Measurements from ENCODE around the gene POU2AF1. TPM values are rescaled to one million over a fixed set of nuclear protein-coding genes. Genes with fewer than 3 reads are reported as not detected.
"Not testable (repeated sequence)": the region's sequence is repeated elsewhere in the genome, so short reads cannot be mapped to it uniquely, and the experiment has no call there.

Gene POU2AF1
- total RNA-seq, 1 donor from 2014 or later, result not detected

GRCh38 chr11:111397034-111397433 lies 18.0 kb upstream of the POU2AF1 start:
- no peak for DNase-seq (ENCODE audit: low spot score)
- Mint-ChIP-seq H3K4me1 (ENCODE audit: low read depth) (no peaks in the 10 kb centered on the region), H3K27ac (ENCODE audit: unreplicated experiment) (no peak overlapping the region), H3K4me3 (ENCODE audit: unreplicated experiment) (no peak overlapping the region), H3K27me3 (ENCODE audit: low read depth) (peaks cover 13% of the 10 kb centered on the region), H3K9me3 (ENCODE audit: low read depth) (no peaks in the 10 kb centered on the region), H3K36me3 (ENCODE audit: low read depth) (no peaks in the 10 kb centered on the region)
- no peak for TF ChIP-seq CTCF (IDR thresholded peaks at IDR 0.05)

- peaks cover 12% of the 10 kb centered on the region for H3K27me3 Mint-ChIP-seq (ENCODE audit: low read depth)
- H3K4me1 Mint-ChIP-seq (ENCODE audit: low read depth), result no peaks in the 10 kb centered on the region
- no peaks in the 10 kb centered on the region for H3K9me3 Mint-ChIP-seq (ENCODE audit: low read depth)
- DNase-seq (ENCODE audit: low spot score), result no peak
- H3K4me3 Mint-ChIP-seq (ENCODE audit: unreplicated experiment), result no peak overlapping the region
- H3K36me3 Mint-ChIP-seq (ENCODE audit: low read depth), result no peaks in the 10 kb centered on the region
- TF ChIP-seq CTCF (IDR thresholded peaks at IDR 0.05), result no peak
- H3K27ac Mint-ChIP-seq (ENCODE audit: unreplicated experiment), result no peak overlapping the region
These were observed 16.7 kb upstream of the POU2AF1 start for GRCh38 chr11:111395749-111396148.

- Mint-ChIP-seq H3K4me1 (ENCODE audit: low read depth) (no peaks in the 10 kb centered on the region), H3K9me3 (ENCODE audit: low read depth) (no peaks in the 10 kb centered on the region), H3K27me3 (ENCODE audit: low read depth) (peaks cover 12% of the 10 kb centered on the region), H3K27ac (ENCODE audit: unreplicated experiment) (no peak overlapping the region), H3K36me3 (ENCODE audit: low read depth) (no peaks in the 10 kb centered on the region), H3K4me3 (ENCODE audit: unreplicated experiment) (no peak overlapping the region)
- no peak for TF ChIP-seq CTCF (IDR thresholded peaks at IDR 0.05)
- no peak for DNase-seq (ENCODE audit: low spot score)
These were observed 16.0 kb upstream of the POU2AF1 start for GRCh38 chr11:111395081-111395480.

- not testable (repeated sequence) for H3K36me3 Mint-ChIP-seq (ENCODE audit: low read depth); H3K4me3 Mint-ChIP-seq (ENCODE audit: unreplicated experiment); DNase-seq (ENCODE audit: low spot score); H3K4me1 Mint-ChIP-seq (ENCODE audit: low read depth); H3K9me3 Mint-ChIP-seq (ENCODE audit: low read depth); H3K27ac Mint-ChIP-seq (ENCODE audit: unreplicated experiment)
- peaks cover 13% of the 10 kb centered on the region for H3K27me3 Mint-ChIP-seq (ENCODE audit: low read depth)
These were observed 15.1 kb upstream of the POU2AF1 start for GRCh38 chr11:111394147-111394546.

- TF ChIP-seq CTCF (IDR thresholded peaks at IDR 0.05), result no peak
- H3K4me3 Mint-ChIP-seq (ENCODE audit: unreplicated experiment), result no peak overlapping the region
- H3K9me3 Mint-ChIP-seq (ENCODE audit: low read depth), result no peaks in the 10 kb centered on the region
- no peak overlapping the region for H3K27ac Mint-ChIP-seq (ENCODE audit: unreplicated experiment)
- H3K27me3 Mint-ChIP-seq (ENCODE audit: low read depth), result peaks cover 15% of the 10 kb centered on the region
- DNase-seq (ENCODE audit: low spot score), result no peak
- H3K36me3 Mint-ChIP-seq (ENCODE audit: low read depth), result no peaks in the 10 kb centered on the region
- H3K4me1 Mint-ChIP-seq (ENCODE audit: low read depth), result no peaks in the 10 kb centered on the region
These were observed 14.5 kb upstream of the POU2AF1 start for GRCh38 chr11:111393585-111393984.

- peaks cover 15% of the 10 kb centered on the region for H3K27me3 Mint-ChIP-seq (ENCODE audit: low read depth)
- H3K9me3 Mint-ChIP-seq (ENCODE audit: low read depth), result no peaks in the 10 kb centered on the region
- DNase-seq (ENCODE audit: low spot score), result no peak
- no peak overlapping the region for H3K27ac Mint-ChIP-seq (ENCODE audit: unreplicated experiment)
- H3K36me3 Mint-ChIP-seq (ENCODE audit: low read depth), result no peaks in the 10 kb centered on the region
- TF ChIP-seq CTCF (IDR thresholded peaks at IDR 0.05), result no peak
- no peaks in the 10 kb centered on the region for H3K4me1 Mint-ChIP-seq (ENCODE audit: low read depth)
- no peak overlapping the region for H3K4me3 Mint-ChIP-seq (ENCODE audit: unreplicated experiment)
These were observed 14.0 kb upstream of the POU2AF1 start for GRCh38 chr11:111393096-111393495.

Data from chondrocyte (in vitro differentiated cells).